HTERT RPE-1 (cell line): ENCODE measurements around the gene BBS2.

ENCODE experiments used
- in situ Hi-C: fragments of 300-500 bp; cut with MboI; formaldehyde crosslinking; loops from 4 replicates; pipeline ENCODE4 v1.14.3; 2020; ENCODE audit warnings: low sequenced_read_pairs

BBS2 gene, protein sequence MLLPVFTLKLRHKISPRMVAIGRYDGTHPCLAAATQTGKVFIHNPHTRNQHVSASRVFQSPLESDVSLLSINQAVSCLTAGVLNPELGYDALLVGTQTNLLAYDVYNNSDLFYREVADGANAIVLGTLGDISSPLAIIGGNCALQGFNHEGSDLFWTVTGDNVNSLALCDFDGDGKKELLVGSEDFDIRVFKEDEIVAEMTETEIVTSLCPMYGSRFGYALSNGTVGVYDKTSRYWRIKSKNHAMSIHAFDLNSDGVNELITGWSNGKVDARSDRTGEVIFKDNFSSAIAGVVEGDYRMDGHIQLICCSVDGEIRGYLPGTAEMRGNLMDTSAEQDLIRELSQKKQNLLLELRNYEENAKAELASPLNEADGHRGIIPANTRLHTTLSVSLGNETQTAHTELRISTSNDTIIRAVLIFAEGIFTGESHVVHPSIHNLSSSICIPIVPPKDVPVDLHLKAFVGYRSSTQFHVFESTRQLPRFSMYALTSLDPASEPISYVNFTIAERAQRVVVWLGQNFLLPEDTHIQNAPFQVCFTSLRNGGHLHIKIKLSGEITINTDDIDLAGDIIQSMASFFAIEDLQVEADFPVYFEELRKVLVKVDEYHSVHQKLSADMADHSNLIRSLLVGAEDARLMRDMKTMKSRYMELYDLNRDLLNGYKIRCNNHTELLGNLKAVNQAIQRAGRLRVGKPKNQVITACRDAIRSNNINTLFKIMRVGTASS

GRCh38 chr16:56519459-56520250 lies at the start of gene BBS2:
Gene BBS2, minus strand, starts transcription at chr16:56520024. Its CDS starts 162 bp downstream, at chr16:56519862.
- in situ Hi-C loops = no loop called here

- in situ Hi-C loops = no loop called here
Measured at GRCh38 chr16:56564793-56565477, 45.1 kb upstream of the BBS2 start, which contains the start of gene MT4. Gene MT4, plus strand, starts transcription at chr16:56565073. Its CDS starts 56 bp downstream, at chr16:56565129.

DNA sequence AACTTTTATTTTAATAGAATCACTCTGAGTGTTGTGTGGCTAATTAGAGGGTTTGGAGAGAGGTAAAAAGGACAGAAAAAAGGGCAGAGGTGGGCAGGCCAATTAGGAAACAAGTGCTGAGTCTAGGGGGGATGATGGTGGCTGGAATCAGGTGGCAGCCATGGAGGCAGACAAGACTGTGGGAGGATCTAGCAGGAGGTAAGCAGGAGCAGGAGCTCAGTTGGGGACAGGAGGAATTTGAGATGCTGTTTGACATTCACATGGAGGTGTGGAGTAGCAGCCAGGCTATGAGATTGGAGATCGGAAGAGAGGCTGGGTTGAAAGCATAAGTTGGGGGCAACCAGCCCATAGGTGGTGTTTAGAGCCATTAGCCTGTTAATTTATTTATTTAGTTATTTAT lies 41.3 kb upstream of the BBS2 start:
- in situ Hi-C loops = no loop called here

GRCh38 chr16:56560447-56560846 lies 40.6 kb upstream of the BBS2 start:
- in situ Hi-C loops = no loop called here

DNA sequence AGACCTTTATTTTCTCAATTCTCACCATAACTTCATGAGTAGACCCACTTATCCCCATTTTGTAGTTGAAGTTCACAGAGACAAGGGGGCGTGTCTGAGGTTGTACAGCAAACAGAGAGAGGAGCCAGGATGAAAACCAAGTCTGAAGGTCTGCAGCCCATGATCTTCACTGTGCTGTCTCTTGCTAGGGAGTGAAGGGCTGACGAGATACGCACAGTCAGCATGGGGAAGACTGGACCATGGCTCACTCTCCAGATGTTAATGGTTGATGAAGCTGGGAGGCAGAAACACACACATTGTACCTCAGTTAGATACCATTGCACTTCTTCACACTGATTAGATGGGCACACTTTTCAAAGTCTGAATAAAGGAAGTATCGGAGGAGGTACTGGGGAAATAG lies 39.3 kb upstream of the BBS2 start:
- in situ Hi-C loops = no loop called here

GRCh38 chr16:56558024-56558747 lies 38.4 kb upstream of the BBS2 start:
- in situ Hi-C loops = no loop called here

DNA sequence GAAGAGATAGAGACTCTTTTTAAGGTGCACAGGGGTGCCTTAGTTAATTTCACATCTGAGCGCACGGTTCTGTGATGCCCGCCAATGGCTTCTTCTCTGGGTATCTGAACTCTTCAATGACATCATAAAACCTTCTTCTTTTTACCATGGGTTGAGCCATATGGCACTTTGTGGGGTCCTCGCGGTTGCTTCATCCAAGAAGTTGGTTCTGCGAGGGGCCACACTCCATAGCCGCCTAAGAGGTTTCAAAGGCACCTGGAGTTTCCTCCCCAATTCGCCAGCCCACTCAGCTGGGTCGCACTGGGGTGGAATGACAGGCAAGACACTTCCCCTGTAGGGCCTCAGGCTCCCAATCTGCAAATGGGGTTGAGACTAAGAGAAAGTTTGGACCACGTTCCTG lies 34.6 kb upstream of the BBS2 start:
- in situ Hi-C loops = no loop called here

DNA sequence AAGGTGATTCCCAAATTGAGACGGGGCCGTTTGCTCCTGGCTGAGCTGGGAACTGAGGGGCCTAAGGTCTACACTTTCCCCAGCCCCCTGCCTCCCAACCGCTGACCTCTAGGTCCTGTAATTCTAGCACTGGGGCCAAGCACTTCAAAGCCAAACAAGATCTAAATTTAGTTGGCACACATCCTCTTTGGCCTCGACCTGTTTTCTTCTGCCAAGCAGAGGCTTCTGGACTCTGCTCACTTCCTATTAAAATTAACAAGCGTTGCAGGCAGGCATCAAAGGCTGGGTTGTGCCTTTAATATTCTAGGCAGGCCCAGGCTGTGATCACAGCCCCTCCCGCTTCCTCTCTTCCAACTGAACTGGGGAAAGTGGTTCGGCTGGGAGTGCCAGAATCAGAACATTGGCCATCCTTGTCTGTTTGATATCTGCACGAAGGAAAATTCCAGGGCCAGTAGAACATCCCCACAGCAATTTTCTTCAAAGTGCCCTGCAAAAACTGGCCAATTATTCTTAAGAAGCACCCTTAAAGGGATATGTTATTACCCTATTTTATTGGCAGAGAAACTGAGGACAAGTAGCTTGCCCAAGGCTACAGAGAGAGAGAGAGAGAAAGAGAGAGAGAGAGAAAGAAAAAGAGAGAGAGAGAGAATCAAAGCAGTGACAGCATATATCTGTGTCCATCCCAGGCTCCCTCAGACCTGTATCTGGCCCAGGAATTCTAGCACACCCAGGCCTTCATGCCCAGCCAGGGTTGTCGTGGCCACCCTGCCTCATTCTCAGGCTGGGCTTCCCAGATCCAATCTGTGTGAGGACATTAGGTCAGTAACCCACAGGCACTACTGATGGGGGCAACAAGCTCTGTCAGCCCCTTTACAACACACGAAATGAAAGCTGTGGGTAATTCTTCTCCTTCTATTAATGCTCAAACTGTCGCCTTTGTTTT lies 32.2 kb upstream of the BBS2 start:
- in situ Hi-C loops = no loop called here

GRCh38 chr16:56549744-56550385 lies 30.0 kb upstream of the BBS2 start:
- in situ Hi-C loops = no loop called here

DNA sequence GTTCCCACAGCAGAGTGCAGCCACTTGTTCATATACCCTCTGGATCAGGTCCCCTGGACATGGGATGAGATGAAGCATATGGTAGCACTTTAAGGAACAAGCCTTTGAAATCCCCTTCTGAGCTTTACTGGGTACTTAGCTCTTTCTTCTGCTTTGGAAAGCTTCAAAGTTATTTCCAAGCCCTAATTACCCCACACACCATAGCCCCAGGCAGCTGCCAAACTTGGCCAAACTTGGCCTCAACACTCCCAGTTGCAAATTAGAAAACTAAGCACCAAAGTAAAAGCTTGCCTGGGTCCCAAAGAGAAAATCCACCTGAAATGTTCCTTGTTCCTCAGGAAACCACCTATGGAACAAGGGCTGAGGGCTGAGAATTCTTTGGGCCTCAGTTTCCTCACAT lies 29.3 kb upstream of the BBS2 start:
- in situ Hi-C loops = no loop called here

GRCh38 chr16:56547949-56548567 lies 28.2 kb upstream of the BBS2 start:
- in situ Hi-C loops = no loop called here

- in situ Hi-C loops = no loop called here
Measured at GRCh38 chr16:56547120-56547948, 27.5 kb upstream of the BBS2 start.

- in situ Hi-C loops = no loop called here
Measured at GRCh38 chr16:56542039-56542438, 22.2 kb upstream of the BBS2 start.

GRCh38 chr16:56539656-56540055 lies 19.8 kb upstream of the BBS2 start:
- in situ Hi-C loops = no loop called here

DNA sequence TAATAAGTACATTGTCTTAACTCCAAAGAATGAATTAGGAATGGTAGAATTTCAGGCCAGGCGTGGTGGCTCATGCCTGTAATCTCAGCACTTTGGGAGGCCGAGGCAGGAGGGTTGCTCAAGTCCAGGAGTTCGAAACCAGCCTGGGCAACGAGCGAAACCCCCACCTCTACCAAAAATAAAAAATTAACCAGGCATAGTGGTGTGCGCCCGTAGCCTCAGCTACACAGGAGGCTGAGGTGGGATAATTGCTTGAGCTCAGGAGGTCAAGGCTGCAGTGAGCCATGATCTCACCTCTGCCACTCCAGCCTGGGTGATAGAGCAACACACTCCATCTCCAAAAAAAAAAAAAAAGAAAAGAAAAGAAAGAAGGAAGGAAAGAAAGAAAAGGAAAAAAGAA lies 18.5 kb upstream of the BBS2 start:
- in situ Hi-C loops = no loop called here

- in situ Hi-C loops = no loop called here
Measured at GRCh38 chr16:56534847-56535383, 15.1 kb upstream of the BBS2 start.

GRCh38 chr16:56532714-56533113 lies 12.9 kb upstream of the BBS2 start:
- in situ Hi-C loops = no loop called here
